ENCODE measurements around the gene HNRNPA0.

GRCh38 chr5:137741718-137742117 is 12.4 kb downstream of the HNRNPA0 start:
- no peak for TF ChIP-seq EP300 (IDR thresholded peaks at IDR 0.05; ENCODE audit: borderline replicate concordance in 1 of 2, low read depth in 1 of 2, low read length in 1 of 2)
- no peak for TF ChIP-seq CTCF (IDR thresholded peaks at IDR 0.05)
- no peak for TF ChIP-seq SMC3 (IDR thresholded peaks at IDR 0.05; ENCODE audit: low read depth, low read length)
- no peak for TF ChIP-seq NRF1 (IDR thresholded peaks at IDR 0.05; ENCODE audit: low read depth, low read length)

Data from SK-N-SH (cell line).